ENCODE data around the gene CACNA1G. TPM values are rescaled to one million over a fixed set of nuclear protein-coding genes. Genes with fewer than 3 reads are reported as not detected.
A peak's percentile ranks its signal among the peaks of the same experiment; 100 is the strongest.

The CACNA1G gene
- total RNA-seq, 1 donor from 2014 or later, result 1.1 TPM

DNA sequence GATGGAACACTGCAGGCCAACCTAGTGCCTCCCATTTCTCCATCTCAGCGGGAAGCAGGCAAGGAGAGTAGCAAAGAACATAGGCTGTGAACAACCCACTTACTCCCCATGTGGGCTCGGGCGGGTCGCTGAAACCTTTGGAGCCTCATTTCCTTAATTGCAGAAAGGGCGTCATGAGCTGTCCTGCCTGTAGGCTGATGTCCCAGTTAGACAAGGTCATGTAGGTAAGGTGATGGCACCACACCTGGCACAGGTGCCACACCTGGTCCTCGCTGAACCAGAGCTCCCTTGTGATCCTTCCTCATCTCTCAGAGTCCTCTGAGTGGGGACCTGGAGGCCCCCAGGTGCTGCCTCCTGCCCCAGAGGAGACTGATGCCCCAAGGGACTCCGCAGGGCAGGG is 97.1 kb downstream of the CACNA1G start:
- no peaks in the 10 kb centered on the region for H3K9me3 Mint-ChIP-seq
- H3K36me3 Mint-ChIP-seq (ENCODE audit: low read depth), result no peaks in the 10 kb centered on the region
- DNase-seq (ENCODE audit: low read depth, low spot score), result no peak
- no peak overlapping the region for H3K27ac Mint-ChIP-seq (ENCODE audit: unreplicated experiment)
- peaks cover 9% of the 10 kb centered on the region for H3K4me1 Mint-ChIP-seq
- no peak for TF ChIP-seq CTCF (conservative IDR thresholded peaks at IDR 0.05)
- no peak overlapping the region for H3K4me3 Mint-ChIP-seq
- H3K27me3 Mint-ChIP-seq (ENCODE audit: low read depth), result no peaks in the 10 kb centered on the region

DNA sequence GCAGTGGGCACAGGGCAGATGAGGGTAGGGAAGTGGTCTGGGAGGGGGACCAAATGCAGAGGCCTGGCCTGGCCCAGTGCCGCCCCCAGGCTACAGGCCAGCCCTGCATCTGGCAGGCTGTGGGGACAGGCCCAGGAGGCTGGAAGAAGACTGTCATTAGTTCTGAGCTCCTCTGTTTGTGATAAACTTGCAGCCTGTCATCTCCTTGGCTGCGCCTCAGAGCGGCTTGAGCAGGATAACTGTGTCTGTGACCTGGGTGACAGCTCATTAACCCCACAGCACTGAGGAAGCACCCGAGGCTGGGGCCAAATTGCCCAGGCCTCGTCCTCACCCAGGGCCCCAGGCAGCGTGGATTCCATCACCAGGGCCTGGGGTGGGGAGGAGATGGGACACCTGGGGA is 98.1 kb downstream of the CACNA1G start:
- TF ChIP-seq CTCF (conservative IDR thresholded peaks at IDR 0.05), result no peak
- H3K9me3 Mint-ChIP-seq, result no peaks in the 10 kb centered on the region
- DNase-seq (ENCODE audit: low read depth, low spot score), result no peak
- H3K27me3 Mint-ChIP-seq (ENCODE audit: low read depth), result no peaks in the 10 kb centered on the region
- no peak overlapping the region for H3K4me3 Mint-ChIP-seq
- no peak overlapping the region for H3K27ac Mint-ChIP-seq (ENCODE audit: unreplicated experiment)
- H3K36me3 Mint-ChIP-seq (ENCODE audit: low read depth), result no peaks in the 10 kb centered on the region
- peaks cover 12% of the 10 kb centered on the region for H3K4me1 Mint-ChIP-seq

DNA sequence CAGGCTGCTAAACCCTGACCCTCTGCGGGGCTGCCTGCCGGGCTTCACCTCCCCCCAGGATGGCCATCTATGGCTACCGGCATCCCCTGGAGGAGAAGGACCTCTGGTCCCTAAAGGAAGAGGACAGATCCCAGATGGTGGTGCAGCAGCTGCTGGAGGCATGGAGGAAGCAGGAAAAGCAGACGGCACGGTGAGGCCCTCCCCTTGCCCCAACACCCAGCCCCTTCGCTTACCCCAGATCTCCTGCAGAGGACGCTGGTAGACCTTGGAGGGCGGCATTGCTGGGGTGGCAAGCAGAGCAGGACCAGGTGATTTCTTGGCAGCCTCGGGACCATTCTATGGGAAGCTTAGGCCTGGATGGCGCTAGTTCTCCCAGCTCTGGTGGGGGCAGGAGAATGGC is 98.7 kb downstream of the CACNA1G start:
- H3K36me3 Mint-ChIP-seq (ENCODE audit: low read depth), result no peaks in the 10 kb centered on the region
- DNase-seq (ENCODE audit: low read depth, low spot score), result no peak
- H3K4me3 Mint-ChIP-seq, result no peak overlapping the region
- H3K9me3 Mint-ChIP-seq, result no peaks in the 10 kb centered on the region
- no peaks in the 10 kb centered on the region for H3K27me3 Mint-ChIP-seq (ENCODE audit: low read depth)
- no peak for TF ChIP-seq CTCF (conservative IDR thresholded peaks at IDR 0.05)
- H3K4me1 Mint-ChIP-seq, result peaks cover 12% of the 10 kb centered on the region
- H3K27ac Mint-ChIP-seq (ENCODE audit: unreplicated experiment), result no peak overlapping the region

GRCh38 chr17:50660042-50660886 is 99.7 kb downstream of the CACNA1G start:
- no peaks in the 10 kb centered on the region for H3K36me3 Mint-ChIP-seq (ENCODE audit: low read depth)
- H3K9me3 Mint-ChIP-seq, result no peaks in the 10 kb centered on the region
- no peaks in the 10 kb centered on the region for H3K27me3 Mint-ChIP-seq (ENCODE audit: low read depth)
- no peak for DNase-seq (ENCODE audit: low read depth, low spot score)
- peaks cover 12% of the 10 kb centered on the region for H3K4me1 Mint-ChIP-seq
- no peak for TF ChIP-seq CTCF (conservative IDR thresholded peaks at IDR 0.05)
- H3K27ac Mint-ChIP-seq (ENCODE audit: unreplicated experiment), result peak overlapping the region; percentile 67
- no peak overlapping the region for H3K4me3 Mint-ChIP-seq

GRCh38 chr17:50660887-50661345 is 100.4 kb downstream of the CACNA1G start:
- Mint-ChIP-seq H3K4me3 (no peak overlapping the region), H3K27me3 (ENCODE audit: low read depth) (no peaks in the 10 kb centered on the region), H3K9me3 (no peaks in the 10 kb centered on the region), H3K27ac (ENCODE audit: unreplicated experiment) (peak overlapping the region; percentile 67), H3K4me1 (peaks cover 12% of the 10 kb centered on the region), H3K36me3 (ENCODE audit: low read depth) (no peaks in the 10 kb centered on the region)
- no peak for TF ChIP-seq CTCF (conservative IDR thresholded peaks at IDR 0.05)
- DNase-seq (ENCODE audit: low read depth, low spot score), result no peak
